Esophagus (tissue), 2 donors: ENCODE results near the gene KCNMB4. TPM values are rescaled to one million over a fixed set of nuclear protein-coding genes. Genes with fewer than 3 reads are reported as not detected.

Experiments
- H3K27ac ChIP-seq, 2 donors: one replicate each; pipeline ENCODE4 v1.5.1; 2013; ENCODE audit warnings: low read depth in 2 of 2, mild to moderate bottlenecking in 2 of 2, inconsistent platforms in 1 of 2, low read length in 1 of 2, moderate library complexity in 1 of 2
- H3K27me3 ChIP-seq, 2 donors: one replicate each; pipeline ENCODE4 v1.6.1; 2013; ENCODE audit warnings: low read length in 2 of 2, control low read depth in 1 of 2, mild to moderate bottlenecking in 1 of 2; ENCODE audit not compliant: insufficient read depth in 2 of 2, control insufficient read depth in 1 of 2
- H3K36me3 ChIP-seq, 2 donors: one replicate each; pipeline ENCODE4 v1.6.1; 2013; ENCODE audit warnings: low read length in 1 of 2; ENCODE audit not compliant: control insufficient read depth in 2 of 2, insufficient read depth in 2 of 2
- H3K4me1 ChIP-seq, 2 donors: one replicate each; pipeline ENCODE4 v1.6.1; 2013; ENCODE audit warnings: low read length in 1 of 2; ENCODE audit not compliant: control insufficient read depth in 2 of 2, insufficient read depth in 2 of 2
- H3K4me3 ChIP-seq, 2 donors: one replicate each; pipeline ENCODE4 v1.5.1; 2013; ENCODE audit warnings: low read length in 2 of 2, mild to moderate bottlenecking in 2 of 2, low read depth in 1 of 2, moderate library complexity in 1 of 2
- H3K9me3 ChIP-seq, 2 donors: one replicate each; pipeline ENCODE4 v1.6.1; 2013; ENCODE audit warnings: mild to moderate bottlenecking in 2 of 2, low read depth in 1 of 2, low read length in 1 of 2, moderate library complexity in 1 of 2; ENCODE audit not compliant: control insufficient read depth in 2 of 2, insufficient read depth in 1 of 2
- WGBS, 2 donors: extraction: QIAGEN DNeasy Blood & Tissue Kit; methylation state at CpG; one replicate each; pipeline ENCODE4 v1.1.7; 2013; 5-methylcytosine and 5-hydroxymethylcytosine counted together
- polyA plus RNA-seq, 2 donors: library from polyadenylated mRNA; stranded (reverse); fragments of 200-250 nt; gene quantifications; one replicate each; pipeline ENCODE4 v1.2.3, GENCODE V29; 2013
- donor health status: healthy with polysubstance abuse.
- donor health status: Bipolar disorder and iron deficiency.

The KCNMB4 gene
- polyA plus RNA-seq, 2 donors = 0.33 to 0.51 TPM

DNA sequence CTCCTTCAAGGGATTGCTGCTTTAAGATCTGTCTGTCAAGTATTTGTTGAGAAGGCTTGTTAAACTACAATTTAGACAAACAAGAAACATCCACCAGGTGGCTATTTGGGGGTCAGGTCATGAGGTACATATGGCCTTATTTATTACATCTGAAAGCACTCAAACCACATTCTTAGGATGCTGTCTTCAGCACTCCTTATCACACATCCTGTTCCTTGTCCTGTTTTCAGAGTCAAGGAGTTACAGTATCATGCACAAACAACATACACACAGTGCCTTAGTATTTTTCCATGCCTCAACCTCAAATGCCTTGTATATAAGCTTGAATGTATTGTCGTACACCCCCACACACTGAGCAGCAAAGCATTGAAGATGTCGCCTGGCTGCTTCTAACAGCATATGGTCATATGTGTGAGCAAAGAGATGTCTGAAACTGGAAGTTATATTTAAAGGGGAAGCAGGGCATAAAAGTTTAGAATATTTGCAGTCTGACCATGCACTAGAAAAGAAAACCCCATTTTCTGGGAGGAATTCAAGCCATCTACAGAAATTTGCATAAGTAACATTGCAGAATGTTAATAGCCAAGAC, 83.8 kb downstream of the KCNMB4 start:
- Histone ChIP-seq H3K27me3 (no peaks in the 10 kb centered on the region), H3K9me3 (peaks cover 9 to 10% of the 10 kb centered on the region in 2 donors), H3K27ac (no peak overlapping the region), H3K4me3 (no peak overlapping the region), H3K4me1 (no peaks in the 10 kb centered on the region), H3K36me3 (no peaks in the 10 kb centered on the region)
- WGBS, 2 donors = 96 to 99% methylated on average over 2 of the region's 2 CpGs

GRCh38 chr12:70451528-70451927, 85.4 kb downstream of the KCNMB4 start:
- H3K36me3 ChIP-seq = no peaks in the 10 kb centered on the region
- H3K4me1 ChIP-seq = no peaks in the 10 kb centered on the region
- 73 to 88% methylated on average over 1 of the region's 1 CpG for WGBS, 2 donors
- no peak overlapping the region for H3K27ac ChIP-seq
- H3K4me3 ChIP-seq = no peak overlapping the region
- H3K9me3 ChIP-seq = peaks cover 9 to 10% of the 10 kb centered on the region in 2 donors
- H3K27me3 ChIP-seq = no peaks in the 10 kb centered on the region

DNA sequence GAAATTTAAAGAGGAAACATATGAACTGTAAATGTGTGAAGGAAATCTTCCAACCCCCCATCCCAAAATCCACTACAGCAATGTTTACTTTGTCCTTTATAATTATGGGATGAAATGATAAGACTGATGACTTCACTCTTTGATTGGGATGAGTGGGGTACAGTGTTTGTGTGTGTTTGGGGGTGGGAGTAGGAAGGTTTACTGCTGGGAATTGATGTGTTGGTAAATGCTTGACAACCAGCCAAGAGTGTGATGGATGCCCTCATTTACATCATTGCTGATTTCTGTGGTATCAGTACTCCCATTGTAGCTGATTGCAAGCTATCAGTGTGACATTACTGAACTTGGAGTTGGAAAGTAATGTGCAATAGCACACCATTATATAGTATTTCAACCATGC, 90.9 kb downstream of the KCNMB4 start:
- H3K27ac ChIP-seq = no peak overlapping the region
- H3K36me3 ChIP-seq = no peaks in the 10 kb centered on the region
- H3K4me1 ChIP-seq = no peaks in the 10 kb centered on the region
- no peaks in the 10 kb centered on the region for H3K27me3 ChIP-seq
- H3K9me3 ChIP-seq = no peaks in the 10 kb centered on the region
- H3K4me3 ChIP-seq = no peak overlapping the region

- Histone ChIP-seq H3K4me3 (no peak overlapping the region), H3K27ac (no peak overlapping the region), H3K36me3 (no peaks in the 10 kb centered on the region), H3K4me1 (no peaks in the 10 kb centered on the region), H3K27me3 (no peaks in the 10 kb centered on the region), H3K9me3 (peaks cover 0 to 5% of the 10 kb centered on the region in 2 donors)
Measured at GRCh38 chr12:70459786-70460185, 93.7 kb downstream of the KCNMB4 start.

- no peaks in the 10 kb centered on the region for H3K27me3 ChIP-seq
- no peak overlapping the region for H3K4me3 ChIP-seq
- H3K36me3 ChIP-seq = no peaks in the 10 kb centered on the region
- no peak overlapping the region for H3K27ac ChIP-seq
- H3K4me1 ChIP-seq = no peaks in the 10 kb centered on the region
- 83 to 90% methylated on average over 4 of the region's 4 CpGs for WGBS, 2 donors
- H3K9me3 ChIP-seq = peaks cover 0 to 5% of the 10 kb centered on the region in 2 donors
Measured at GRCh38 chr12:70463997-70464396, 97.9 kb downstream of the KCNMB4 start.

GRCh38 chr12:70466753-70467152, 100.7 kb downstream of the KCNMB4 start:
- Histone ChIP-seq H3K27ac (no peak overlapping the region), H3K9me3 (peaks cover 0 to 5% of the 10 kb centered on the region in 2 donors), H3K27me3 (no peaks in the 10 kb centered on the region), H3K4me1 (no peaks in the 10 kb centered on the region), H3K36me3 (no peaks in the 10 kb centered on the region), H3K4me3 (no peak overlapping the region)
- 85 to 92% methylated on average over 2 of the region's 2 CpGs for WGBS, 2 donors

GRCh38 chr12:70467476-70467875, 101.4 kb downstream of the KCNMB4 start:
- no peaks in the 10 kb centered on the region for H3K4me1 ChIP-seq
- no peaks in the 10 kb centered on the region for H3K27me3 ChIP-seq
- 83% methylated on average over 2 of the region's 2 CpGs for WGBS, 2 donors
- H3K9me3 ChIP-seq = peaks cover 0 to 5% of the 10 kb centered on the region in 2 donors
- H3K27ac ChIP-seq = no peak overlapping the region
- H3K4me3 ChIP-seq = no peak overlapping the region
- no peaks in the 10 kb centered on the region for H3K36me3 ChIP-seq

GRCh38 chr12:70467918-70468733, 102.0 kb downstream of the KCNMB4 start:
- WGBS, 2 donors = 82 to 83% methylated on average over 10 of the region's 10 CpGs
- Histone ChIP-seq H3K27ac (no peak overlapping the region), H3K36me3 (no peaks in the 10 kb centered on the region), H3K27me3 (no peaks in the 10 kb centered on the region), H3K4me3 (no peak overlapping the region), H3K4me1 (no peaks in the 10 kb centered on the region), H3K9me3 (peaks cover 0 to 5% of the 10 kb centered on the region in 2 donors)

DNA sequence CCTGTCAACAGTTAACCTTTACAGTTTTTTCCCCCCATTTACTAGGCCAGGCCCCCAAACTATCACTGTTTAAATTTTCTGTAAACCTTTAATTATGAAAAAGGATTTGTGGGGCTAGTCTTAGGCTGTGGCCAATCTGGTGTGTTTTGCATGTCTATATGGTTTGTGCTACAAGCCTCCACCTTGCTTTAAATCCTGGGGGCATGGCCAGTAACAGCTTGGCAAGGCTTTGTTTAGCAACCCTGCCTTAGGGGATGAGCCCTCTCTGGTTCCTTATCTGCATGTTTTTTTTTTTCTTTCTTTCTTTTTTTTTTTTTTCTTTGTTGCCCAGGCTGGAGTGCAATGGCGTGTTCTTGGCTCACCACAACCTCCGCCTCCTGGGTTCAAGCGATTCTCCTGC, 102.7 kb downstream of the KCNMB4 start:
- WGBS, 2 donors = 92 to 95% methylated on average over 3 of the region's 3 CpGs
- no peak overlapping the region for H3K27ac ChIP-seq
- peaks cover 0 to 3% of the 10 kb centered on the region in 2 donors for H3K9me3 ChIP-seq
- H3K4me3 ChIP-seq = no peak overlapping the region
- H3K27me3 ChIP-seq = no peaks in the 10 kb centered on the region
- H3K36me3 ChIP-seq = no peaks in the 10 kb centered on the region
- no peaks in the 10 kb centered on the region for H3K4me1 ChIP-seq
